Measurements from ENCODE around the gene FBXW8. TPM values are rescaled to one million over a fixed set of nuclear protein-coding genes. Genes with fewer than 3 reads are reported as not detected.

The FBXW8 gene
- total RNA-seq, 1 donor from 2014 or later = 3.3 TPM

- TF ChIP-seq, protein P1, sequence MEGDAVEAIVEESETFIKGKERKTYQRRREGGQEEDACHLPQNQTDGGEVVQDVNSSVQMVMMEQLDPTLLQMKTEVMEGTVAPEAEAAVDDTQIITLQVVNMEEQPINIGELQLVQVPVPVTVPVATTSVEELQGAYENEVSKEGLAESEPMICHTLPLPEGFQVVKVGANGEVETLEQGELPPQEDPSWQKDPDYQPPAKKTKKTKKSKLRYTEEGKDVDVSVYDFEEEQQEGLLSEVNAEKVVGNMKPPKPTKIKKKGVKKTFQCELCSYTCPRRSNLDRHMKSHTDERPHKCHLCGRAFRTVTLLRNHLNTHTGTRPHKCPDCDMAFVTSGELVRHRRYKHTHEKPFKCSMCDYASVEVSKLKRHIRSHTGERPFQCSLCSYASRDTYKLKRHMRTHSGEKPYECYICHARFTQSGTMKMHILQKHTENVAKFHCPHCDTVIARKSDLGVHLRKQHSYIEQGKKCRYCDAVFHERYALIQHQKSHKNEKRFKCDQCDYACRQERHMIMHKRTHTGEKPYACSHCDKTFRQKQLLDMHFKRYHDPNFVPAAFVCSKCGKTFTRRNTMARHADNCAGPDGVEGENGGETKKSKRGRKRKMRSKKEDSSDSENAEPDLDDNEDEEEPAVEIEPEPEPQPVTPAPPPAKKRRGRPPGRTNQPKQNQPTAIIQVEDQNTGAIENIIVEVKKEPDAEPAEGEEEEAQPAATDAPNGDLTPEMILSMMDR (IDR thresholded peaks at IDR 0.05) = peak in 1 of 3 experiments; percentile 41
- H3K36me3 ChIP-seq = no peaks in the 10 kb centered on the region
- peaks cover 12% of the 10 kb centered on the region for H3K27me3 ChIP-seq
- no peak for DNase-seq (ENCODE audit: low spot score in 2 of 2)
- H3K9me3 ChIP-seq = no peaks in the 10 kb centered on the region
- intact Hi-C loops (cut with DNase I) = loop anchor here (1.0 to 10.0 kb wide), 2 partner anchors 148 to 179 kb away; partner anchors contain the start of genes RNFT2 and SPRING1
- no peak overlapping the region for H3K27ac ChIP-seq
- H3K4me1 ChIP-seq = peaks cover 10 to 24% of the 10 kb centered on the region in 2 donors
- no peak overlapping the region for H3K4me3 ChIP-seq
These were observed 28.0 kb upstream of the FBXW8 start for GRCh38 chr12:116882742-116883141.

DNA sequence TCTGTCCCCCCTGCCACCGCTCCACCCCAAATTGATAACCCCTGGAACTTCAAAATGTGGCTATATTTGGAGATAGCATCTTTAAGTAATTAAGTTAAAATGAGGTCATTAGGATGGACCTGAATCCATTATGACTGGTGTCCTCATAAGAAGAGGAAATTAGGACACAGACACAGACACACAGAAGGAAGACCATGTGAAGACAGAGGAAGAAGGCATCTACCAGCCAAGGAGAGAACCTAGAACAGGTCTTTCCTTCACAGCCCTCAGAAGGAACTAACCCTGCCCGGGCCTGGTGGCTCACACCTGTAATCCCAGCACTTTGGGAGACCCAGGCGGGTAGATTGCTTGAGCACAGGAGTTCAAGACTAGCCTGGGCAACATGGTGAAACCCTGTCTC lies 25.9 kb upstream of the FBXW8 start:
- no peak overlapping the region for H3K27ac ChIP-seq
- no peak for DNase-seq (ENCODE audit: low spot score in 2 of 2)
- no peaks in the 10 kb centered on the region for H3K36me3 ChIP-seq
- peaks cover 4% of the 10 kb centered on the region for H3K27me3 ChIP-seq
- no peak overlapping the region for H3K4me3 ChIP-seq
- peaks cover 0 to 9% of the 10 kb centered on the region in 2 donors for H3K4me1 ChIP-seq
- TF ChIP-seq, protein P1 (IDR thresholded peaks at IDR 0.05) = no peak
- intact Hi-C loops (cut with DNase I) = loop anchor here (10.0 kb wide), 1 partner anchor 150 kb away; the partner anchor contains the start of genes RNFT2 and SPRING1
- H3K9me3 ChIP-seq = no peaks in the 10 kb centered on the region

GRCh38 chr12:116885491-116885890 lies 25.3 kb upstream of the FBXW8 start:
- DNase-seq (ENCODE audit: low spot score in 2 of 2) = no peak
- Histone ChIP-seq H3K27me3 (peaks cover 4% of the 10 kb centered on the region), H3K36me3 (no peaks in the 10 kb centered on the region), H3K4me1 (peaks cover 0 to 7% of the 10 kb centered on the region in 2 donors), H3K9me3 (no peaks in the 10 kb centered on the region), H3K4me3 (no peak overlapping the region), H3K27ac (no peak overlapping the region)
- TF ChIP-seq, protein P1 (IDR thresholded peaks at IDR 0.05) = no peak
- intact Hi-C loops (cut with DNase I) = loop anchor here (10.0 kb wide), 1 partner anchor 151 kb away; the partner anchor contains the start of genes RNFT2 and SPRING1

GRCh38 chr12:116887244-116887643 lies 23.5 kb upstream of the FBXW8 start:
- Histone ChIP-seq H3K36me3 (no peaks in the 10 kb centered on the region), H3K4me3 (no peak overlapping the region), H3K4me1 (no peaks in the 10 kb centered on the region), H3K27me3 (peaks cover 3% of the 10 kb centered on the region), H3K9me3 (no peaks in the 10 kb centered on the region), H3K27ac (no peak overlapping the region)
- TF ChIP-seq, protein P1 (IDR thresholded peaks at IDR 0.05) = no peak
- DNase-seq (ENCODE audit: low spot score in 2 of 2) = no peak
- intact Hi-C loops (cut with DNase I) = loop anchor here (10.0 kb wide), 1 partner anchor 152 kb away; the partner anchor contains the start of genes RNFT2 and SPRING1

DNA sequence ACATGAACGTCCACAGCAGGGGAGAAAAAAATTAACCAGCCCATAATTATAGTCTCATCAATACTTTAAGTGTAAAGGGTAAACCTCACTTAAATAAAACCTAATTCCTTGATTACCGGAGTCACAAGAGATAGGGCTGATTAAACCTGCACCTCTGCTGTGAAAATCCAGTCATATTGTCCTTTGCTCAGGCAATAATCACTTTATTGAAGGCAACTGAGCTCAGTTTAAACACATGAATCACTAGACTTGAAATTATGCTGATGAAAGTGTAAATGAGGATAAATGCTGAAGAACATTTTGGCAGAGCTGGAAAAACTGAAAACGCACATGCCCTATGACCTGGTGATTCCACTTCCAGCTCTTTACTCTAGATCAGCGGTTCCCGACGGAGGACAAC lies 22.9 kb upstream of the FBXW8 start:
- Histone ChIP-seq H3K36me3 (no peaks in the 10 kb centered on the region), H3K4me3 (no peak overlapping the region), H3K4me1 (no peaks in the 10 kb centered on the region), H3K27me3 (no peaks in the 10 kb centered on the region), H3K27ac (no peak overlapping the region), H3K9me3 (no peaks in the 10 kb centered on the region)
- DNase-seq (ENCODE audit: low spot score in 2 of 2) = no peak
- TF ChIP-seq, protein P1 (IDR thresholded peaks at IDR 0.05) = no peak
- intact Hi-C loops (cut with DNase I) = loop anchor here (10.0 kb wide), 1 partner anchor 153 kb away; the partner anchor contains the start of genes RNFT2 and SPRING1

All from ascending aorta (tissue), 2 donors.